ENCODE data around the gene CORO2A.

GRCh38 chr9:98216391-98216790, 24.0 kb upstream of the CORO2A start:
- no peak for TF ChIP-seq EZH2phosphoT487 (IDR thresholded peaks at IDR 0.05; ENCODE audit: borderline replicate concordance, low read length)
- no peak for TF ChIP-seq CTCF (IDR thresholded peaks at IDR 0.05; ENCODE audit: low read depth, low read length, poor library complexity, severe bottlenecking)
